SK-N-SH treated with all-trans-retinoic acid at 6 μM for 48 hours (cell line): Measurements from ENCODE around the gene TMEM52B.

ENCODE experiments used
- ATAC-seq: fragments of 200-7000 bp; cut with Tn5 transposase; 3 replicates; pipeline ENCODE4 v1.9.1; 2020; ENCODE audit warnings: mild to moderate bottlenecking, moderate library complexity
- ARNTL ChIP-seq: fragments of 450-650 bp; formaldehyde crosslinking; IDR thresholded peaks from 2 replicates; pipeline ENCODE4 v1.5.0; 2020; ENCODE audit warnings: low read depth, mild to moderate bottlenecking, moderate library complexity, borderline replicate concordance
- BACH2 ChIP-seq: fragments of 250-450 bp; sonication (Bioruptor Pico); IDR thresholded peaks from 2 replicates; pipeline ENCODE4 v1.9.0; 2021; ENCODE audit warnings: mild to moderate bottlenecking, borderline replicate concordance
- CSDC2 ChIP-seq: fragments of 250-450 bp; sonication (Bioruptor Pico); IDR thresholded peaks from 2 replicates; pipeline ENCODE4 v1.5.0; 2020; ENCODE audit warnings: mild to moderate bottlenecking, moderate library complexity
- ESRRG ChIP-seq: fragments of 250-450 bp; sonication (Bioruptor Pico); IDR thresholded peaks from 2 replicates; pipeline ENCODE4 v1.6.1; 2021; ENCODE audit warnings: mild to moderate bottlenecking
- GLIS3 ChIP-seq: fragments of 250-450 bp; sonication (Bioruptor Pico); IDR thresholded peaks from 2 replicates; pipeline ENCODE4 v1.5.0; 2020; ENCODE audit warnings: mild to moderate bottlenecking, moderate library complexity
- ISL1 ChIP-seq: fragments of 250-450 bp; sonication (Bioruptor Pico); IDR thresholded peaks from 2 replicates; pipeline ENCODE4 v2.1.2; 2022; ENCODE audit warnings: mild to moderate bottlenecking, moderate library complexity
- OSR1 ChIP-seq: fragments of 250-450 bp; sonication (Bioruptor Pico); IDR thresholded peaks from 2 replicates; pipeline ENCODE4 v1.8.0; 2022; ENCODE audit warnings: moderate library complexity, mild to moderate bottlenecking, inconsistent platforms
- PPARA ChIP-seq: fragments of 250-450 bp; sonication (Bioruptor Pico); IDR thresholded peaks from 2 replicates; pipeline ENCODE4 v1.5.0; 2020; ENCODE audit warnings: mild to moderate bottlenecking, borderline replicate concordance
- RARB ChIP-seq: fragments of 250-450 bp; sonication (Bioruptor Pico); IDR thresholded peaks from 2 replicates; pipeline ENCODE4 v1.8.0; 2021; ENCODE audit warnings: mild to moderate bottlenecking, moderate library complexity
- SNAI2 ChIP-seq: fragments of 250-450 bp; sonication (Bioruptor Pico); IDR thresholded peaks from 2 replicates; pipeline ENCODE4 v1.5.0; 2020; ENCODE audit warnings: mild to moderate bottlenecking, moderate library complexity
- TCF4 ChIP-seq: fragments of 250-450 bp; sonication (Bioruptor Pico); IDR thresholded peaks from 2 replicates; pipeline ENCODE4 v1.8.0; 2021; ENCODE audit warnings: mild to moderate bottlenecking, moderate library complexity, borderline replicate concordance
- TOX ChIP-seq: fragments of 250-450 bp; sonication (Bioruptor Pico); IDR thresholded peaks from 2 replicates; pipeline ENCODE4 v1.8.0; 2021; ENCODE audit warnings: mild to moderate bottlenecking, moderate library complexity, borderline replicate concordance
- ZC3H10 ChIP-seq: fragments of 250-450 bp; sonication (Bioruptor Pico); IDR thresholded peaks from 2 replicates; pipeline ENCODE4 v1.5.1; 2021; ENCODE audit warnings: mild to moderate bottlenecking, moderate library complexity
- ZFP3 ChIP-seq: fragments of 250-450 bp; sonication (Bioruptor Pico); IDR thresholded peaks from 2 replicates; pipeline ENCODE4 v1.5.0; 2020; ENCODE audit warnings: mild to moderate bottlenecking, moderate library complexity
- ZFP30 ChIP-seq: fragments of 450-650 bp; formaldehyde crosslinking; IDR thresholded peaks from 2 replicates; pipeline ENCODE4 v1.5.0; 2022; ENCODE audit warnings: mild to moderate bottlenecking, moderate library complexity
- ZNF70 ChIP-seq: fragments of 450-650 bp; formaldehyde crosslinking; IDR thresholded peaks from 2 replicates; pipeline ENCODE4 v1.5.0; 2020; ENCODE audit warnings: mild to moderate bottlenecking, moderate library complexity
- ZNF8 ChIP-seq: fragments of 450-650 bp; formaldehyde crosslinking; IDR thresholded peaks from 2 replicates; pipeline ENCODE4 v1.5.0; 2020; ENCODE audit warnings: mild to moderate bottlenecking, moderate library complexity
- TF ChIP-seq, protein P1 (sequence below): fragments of 250-450 bp; sonication (Bioruptor Pico); IDR thresholded peaks from 2 replicates; pipeline ENCODE4 v1.8.0; 2021; ENCODE audit warnings: low read depth, mild to moderate bottlenecking, moderate library complexity, borderline replicate concordance
- TF ChIP-seq, protein P2 (sequence below): fragments of 250-450 bp; sonication (Bioruptor Pico); IDR thresholded peaks from 2 replicates; pipeline ENCODE4 v1.5.1; 2020; ENCODE audit warnings: low read depth, mild to moderate bottlenecking, moderate library complexity
- TF ChIP-seq, protein P3 (sequence below): fragments of 250-450 bp; sonication (Bioruptor Pico); IDR thresholded peaks from 2 replicates; pipeline ENCODE4 v1.5.0; 2020; ENCODE audit warnings: mild to moderate bottlenecking, moderate library complexity
- TF ChIP-seq, protein P4 (sequence below): fragments of 250-450 bp; sonication (Bioruptor Pico); IDR thresholded peaks from 2 replicates; pipeline ENCODE4 v1.8.0; 2020; ENCODE audit warnings: mild to moderate bottlenecking, moderate library complexity, borderline replicate concordance
- TF ChIP-seq, protein P5 (sequence below): fragments of 250-450 bp; sonication (Bioruptor Pico); IDR thresholded peaks from 2 replicates; pipeline ENCODE4 v1.5.1; 2021; ENCODE audit warnings: mild to moderate bottlenecking, moderate library complexity

Gene TMEM52B

DNA sequence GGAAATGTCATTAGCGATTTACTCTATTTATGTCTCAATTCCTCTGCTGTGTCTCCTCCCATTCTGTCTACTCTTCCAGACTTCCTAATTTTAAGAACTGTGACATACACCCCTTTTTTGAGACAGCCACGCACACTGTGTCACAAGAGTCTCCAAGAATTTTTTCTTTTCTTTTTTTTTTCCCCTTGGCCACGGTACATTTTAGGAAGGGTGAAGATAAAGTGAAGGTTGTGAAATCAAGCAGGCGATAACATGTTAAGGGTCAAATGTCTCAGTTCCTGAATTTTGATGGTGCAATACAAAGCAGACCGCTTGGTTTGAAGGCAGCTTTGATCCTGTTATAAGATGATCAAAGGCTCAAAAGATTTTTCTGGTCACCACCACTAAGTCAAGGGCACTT is 11.2 kb upstream of the TMEM52B start:
- TF ChIP-seq BACH2 (CRISPR knock-in tag) (no peak), SNAI2 (CRISPR knock-in tag) (no peak), ESRRG (CRISPR knock-in tag) (no peak), ZNF70 (CRISPR knock-in tag) (no peak), RARB (CRISPR knock-in tag) (no peak), ZFP3 (CRISPR knock-in tag) (no peak), PPARA (CRISPR knock-in tag) (no peak), ZNF8 (CRISPR knock-in tag) (no peak), TCF4 (no peak)
- TF ChIP-seq, protein P1, sequence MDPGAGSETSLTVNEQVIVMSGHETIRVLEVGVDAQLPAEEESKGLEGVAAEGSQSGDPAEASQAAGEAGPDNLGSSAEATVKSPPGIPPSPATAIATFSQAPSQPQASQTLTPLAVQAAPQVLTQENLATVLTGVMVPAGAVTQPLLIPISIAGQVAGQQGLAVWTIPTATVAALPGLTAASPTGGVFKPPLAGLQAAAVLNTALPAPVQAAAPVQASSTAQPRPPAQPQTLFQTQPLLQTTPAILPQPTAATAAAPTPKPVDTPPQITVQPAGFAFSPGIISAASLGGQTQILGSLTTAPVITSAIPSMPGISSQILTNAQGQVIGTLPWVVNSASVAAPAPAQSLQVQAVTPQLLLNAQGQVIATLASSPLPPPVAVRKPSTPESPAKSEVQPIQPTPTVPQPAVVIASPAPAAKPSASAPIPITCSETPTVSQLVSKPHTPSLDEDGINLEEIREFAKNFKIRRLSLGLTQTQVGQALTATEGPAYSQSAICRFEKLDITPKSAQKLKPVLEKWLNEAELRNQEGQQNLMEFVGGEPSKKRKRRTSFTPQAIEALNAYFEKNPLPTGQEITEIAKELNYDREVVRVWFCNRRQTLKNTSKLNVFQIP, result no peak
- ATAC-seq, result no peak

DNA sequence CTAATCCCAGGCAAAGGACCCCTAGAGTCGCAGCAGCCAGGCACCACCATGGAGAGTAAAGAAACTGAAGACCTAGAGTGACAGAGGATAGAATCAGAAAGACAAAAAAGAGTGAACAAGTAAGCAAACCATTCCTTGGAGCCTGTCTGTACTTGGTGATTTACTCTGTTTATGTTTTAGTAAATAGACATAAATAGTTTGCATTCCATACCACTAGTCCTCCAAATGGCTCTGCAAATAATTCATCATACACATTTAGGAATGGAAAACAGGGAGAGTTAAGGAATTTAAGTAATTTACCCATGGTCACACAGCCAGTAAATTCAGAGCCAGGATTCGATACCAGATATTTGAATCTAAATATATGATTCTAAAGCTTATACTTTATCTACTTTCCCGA is 9.7 kb upstream of the TMEM52B start:
- ATAC-seq, result no peak
- TF ChIP-seq, protein P2, sequence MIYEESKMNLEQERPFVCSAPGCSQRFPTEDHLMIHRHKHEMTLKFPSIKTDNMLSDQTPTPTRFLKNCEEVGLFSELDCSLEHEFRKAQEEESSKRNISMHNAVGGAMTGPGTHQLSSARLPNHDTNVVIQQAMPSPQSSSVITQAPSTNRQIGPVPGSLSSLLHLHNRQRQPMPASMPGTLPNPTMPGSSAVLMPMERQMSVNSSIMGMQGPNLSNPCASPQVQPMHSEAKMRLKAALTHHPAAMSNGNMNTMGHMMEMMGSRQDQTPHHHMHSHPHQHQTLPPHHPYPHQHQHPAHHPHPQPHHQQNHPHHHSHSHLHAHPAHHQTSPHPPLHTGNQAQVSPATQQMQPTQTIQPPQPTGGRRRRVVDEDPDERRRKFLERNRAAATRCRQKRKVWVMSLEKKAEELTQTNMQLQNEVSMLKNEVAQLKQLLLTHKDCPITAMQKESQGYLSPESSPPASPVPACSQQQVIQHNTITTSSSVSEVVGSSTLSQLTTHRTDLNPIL (CRISPR knock-in tag), result no peak
- TF ChIP-seq PPARA (CRISPR knock-in tag), result no peak
- TF ChIP-seq TOX, result no peak
- TF ChIP-seq OSR1 (CRISPR knock-in tag), result no peak
- no peak for TF ChIP-seq RARB (CRISPR knock-in tag)
- no peak for TF ChIP-seq BACH2 (CRISPR knock-in tag)
- no peak for TF ChIP-seq ESRRG (CRISPR knock-in tag)
- TF ChIP-seq ZFP3 (CRISPR knock-in tag), result no peak
- no peak for TF ChIP-seq ARNTL (CRISPR knock-in tag)
- TF ChIP-seq ZC3H10, result no peak
- no peak for TF ChIP-seq TCF4

DNA sequence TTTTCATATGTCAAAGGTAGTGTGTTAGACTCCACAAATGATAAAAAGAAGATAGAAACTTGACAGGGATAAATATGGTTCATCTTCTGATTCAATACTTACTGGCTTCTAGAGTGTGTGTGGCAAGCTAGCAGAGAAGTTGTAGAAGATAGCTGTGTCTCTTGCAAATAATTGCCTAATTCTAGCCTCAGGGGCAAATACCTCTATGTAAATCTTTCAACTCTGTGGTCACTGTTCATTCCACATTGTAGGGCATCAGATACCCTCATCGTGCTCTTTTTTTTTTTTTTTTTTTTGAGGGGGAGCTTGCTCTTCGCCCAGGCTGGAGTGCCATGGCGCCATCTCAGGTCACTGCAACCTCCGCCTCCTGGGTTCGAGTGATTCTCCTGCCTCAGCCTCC is 8.6 kb upstream of the TMEM52B start:
- no peak for ATAC-seq
- TF ChIP-seq ZNF70 (CRISPR knock-in tag) (no peak), ZFP3 (CRISPR knock-in tag) (no peak), OSR1 (CRISPR knock-in tag) (no peak), BACH2 (CRISPR knock-in tag) (no peak), GLIS3 (CRISPR knock-in tag) (no peak), ISL1 (CRISPR knock-in tag) (no peak), ZFP30 (CRISPR knock-in tag) (no peak), SNAI2 (CRISPR knock-in tag) (no peak), PPARA (CRISPR knock-in tag) (no peak), ZC3H10 (no peak), RARB (CRISPR knock-in tag) (no peak), ESRRG (CRISPR knock-in tag) (no peak), TOX (no peak), ZNF8 (CRISPR knock-in tag) (no peak), CSDC2 (no peak)
- TF ChIP-seq, protein P3, sequence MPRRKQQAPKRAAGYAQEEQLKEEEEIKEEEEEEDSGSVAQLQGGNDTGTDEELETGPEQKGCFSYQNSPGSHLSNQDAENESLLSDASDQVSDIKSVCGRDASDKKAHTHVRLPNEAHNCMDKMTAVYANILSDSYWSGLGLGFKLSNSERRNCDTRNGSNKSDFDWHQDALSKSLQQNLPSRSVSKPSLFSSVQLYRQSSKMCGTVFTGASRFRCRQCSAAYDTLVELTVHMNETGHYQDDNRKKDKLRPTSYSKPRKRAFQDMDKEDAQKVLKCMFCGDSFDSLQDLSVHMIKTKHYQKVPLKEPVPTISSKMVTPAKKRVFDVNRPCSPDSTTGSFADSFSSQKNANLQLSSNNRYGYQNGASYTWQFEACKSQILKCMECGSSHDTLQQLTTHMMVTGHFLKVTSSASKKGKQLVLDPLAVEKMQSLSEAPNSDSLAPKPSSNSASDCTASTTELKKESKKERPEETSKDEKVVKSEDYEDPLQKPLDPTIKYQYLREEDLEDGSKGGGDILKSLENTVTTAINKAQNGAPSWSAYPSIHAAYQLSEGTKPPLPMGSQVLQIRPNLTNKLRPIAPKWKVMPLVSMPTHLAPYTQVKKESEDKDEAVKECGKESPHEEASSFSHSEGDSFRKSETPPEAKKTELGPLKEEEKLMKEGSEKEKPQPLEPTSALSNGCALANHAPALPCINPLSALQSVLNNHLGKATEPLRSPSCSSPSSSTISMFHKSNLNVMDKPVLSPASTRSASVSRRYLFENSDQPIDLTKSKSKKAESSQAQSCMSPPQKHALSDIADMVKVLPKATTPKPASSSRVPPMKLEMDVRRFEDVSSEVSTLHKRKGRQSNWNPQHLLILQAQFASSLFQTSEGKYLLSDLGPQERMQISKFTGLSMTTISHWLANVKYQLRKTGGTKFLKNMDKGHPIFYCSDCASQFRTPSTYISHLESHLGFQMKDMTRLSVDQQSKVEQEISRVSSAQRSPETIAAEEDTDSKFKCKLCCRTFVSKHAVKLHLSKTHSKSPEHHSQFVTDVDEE (CRISPR knock-in tag), result no peak
- TF ChIP-seq, protein P1, result no peak
- TF ChIP-seq, protein P4, sequence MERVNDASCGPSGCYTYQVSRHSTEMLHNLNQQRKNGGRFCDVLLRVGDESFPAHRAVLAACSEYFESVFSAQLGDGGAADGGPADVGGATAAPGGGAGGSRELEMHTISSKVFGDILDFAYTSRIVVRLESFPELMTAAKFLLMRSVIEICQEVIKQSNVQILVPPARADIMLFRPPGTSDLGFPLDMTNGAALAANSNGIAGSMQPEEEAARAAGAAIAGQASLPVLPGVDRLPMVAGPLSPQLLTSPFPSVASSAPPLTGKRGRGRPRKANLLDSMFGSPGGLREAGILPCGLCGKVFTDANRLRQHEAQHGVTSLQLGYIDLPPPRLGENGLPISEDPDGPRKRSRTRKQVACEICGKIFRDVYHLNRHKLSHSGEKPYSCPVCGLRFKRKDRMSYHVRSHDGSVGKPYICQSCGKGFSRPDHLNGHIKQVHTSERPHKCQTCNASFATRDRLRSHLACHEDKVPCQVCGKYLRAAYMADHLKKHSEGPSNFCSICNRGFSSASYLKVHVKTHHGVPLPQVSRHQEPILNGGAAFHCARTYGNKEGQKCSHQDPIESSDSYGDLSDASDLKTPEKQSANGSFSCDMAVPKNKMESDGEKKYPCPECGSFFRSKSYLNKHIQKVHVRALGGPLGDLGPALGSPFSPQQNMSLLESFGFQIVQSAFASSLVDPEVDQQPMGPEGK (CRISPR knock-in tag), result no peak
- TF ChIP-seq, protein P2 (CRISPR knock-in tag), result no peak
- TF ChIP-seq, protein P5, sequence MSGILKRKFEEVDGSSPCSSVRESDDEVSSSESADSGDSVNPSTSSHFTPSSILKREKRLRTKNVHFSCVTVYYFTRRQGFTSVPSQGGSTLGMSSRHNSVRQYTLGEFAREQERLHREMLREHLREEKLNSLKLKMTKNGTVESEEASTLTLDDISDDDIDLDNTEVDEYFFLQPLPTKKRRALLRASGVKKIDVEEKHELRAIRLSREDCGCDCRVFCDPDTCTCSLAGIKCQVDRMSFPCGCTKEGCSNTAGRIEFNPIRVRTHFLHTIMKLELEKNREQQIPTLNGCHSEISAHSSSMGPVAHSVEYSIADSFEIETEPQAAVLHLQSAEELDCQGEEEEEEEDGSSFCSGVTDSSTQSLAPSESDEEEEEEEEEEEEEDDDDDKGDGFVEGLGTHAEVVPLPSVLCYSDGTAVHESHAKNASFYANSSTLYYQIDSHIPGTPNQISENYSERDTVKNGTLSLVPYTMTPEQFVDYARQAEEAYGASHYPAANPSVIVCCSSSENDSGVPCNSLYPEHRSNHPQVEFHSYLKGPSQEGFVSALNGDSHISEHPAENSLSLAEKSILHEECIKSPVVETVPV (CRISPR knock-in tag), result no peak
- TF ChIP-seq, all 23 proteins: peak for 0
